Right cardiac atrium (tissue), 5 donors: Measurements from ENCODE around the gene FMN1. TPM values are rescaled to one million over a fixed set of nuclear protein-coding genes. Genes with fewer than 3 reads are reported as not detected.

Experiments
- ATAC-seq, 2 donors: fragments of 200-7000 bp; cut with Tn5 transposase; one replicate each; pipeline versions ENCODE4 v1.8.0 to v1.9.1; 2020; ENCODE audit warnings: moderate library complexity in 2 of 2, mild to moderate bottlenecking in 1 of 2
- DNase-seq, 3 donors: peaks; one replicate each; pipeline ENCODE4 v3.0.0-alpha.2; 2020
- H3K27ac ChIP-seq: one replicate; pipeline ENCODE4 v1.5.1; 2013; ENCODE audit warnings: mild to moderate bottlenecking, low read length, control low read depth, moderate library complexity
- H3K27me3 ChIP-seq: one replicate; pipeline ENCODE4 v1.6.1; 2013; ENCODE audit not compliant: control insufficient read depth, insufficient read depth
- H3K4me1 ChIP-seq: one replicate; pipeline ENCODE4 v1.6.1; 2013; ENCODE audit warnings: low read length; ENCODE audit not compliant: control insufficient read depth, insufficient read depth
- H3K4me3 ChIP-seq: one replicate; pipeline ENCODE4 v1.5.1; 2013; ENCODE audit warnings: low read length, control low read depth
- H3K9me3 ChIP-seq: one replicate; pipeline ENCODE4 v1.6.1; 2013; ENCODE audit warnings: low read length; ENCODE audit not compliant: control insufficient read depth
- WGBS: extraction: QIAGEN DNeasy Blood & Tissue Kit; methylation state at CpG from one replicate; pipeline ENCODE4 v1.1.7; 2013; 5-methylcytosine and 5-hydroxymethylcytosine counted together
- intact Hi-C, 4 donors: fragments of 100-400 bp; cut with DNase I; formaldehyde crosslinking; loops; one replicate each; pipeline versions ENCODE4 v1.11.0 to v1.14.0; 2022 to 2023
- polyA plus RNA-seq: library from polyadenylated mRNA; stranded (reverse); fragments of 200-250 nt; gene quantifications from one replicate; pipeline ENCODE4 v1.2.3, GENCODE V29; 2013
- total RNA-seq, 4 donors: library from RNA; stranded (reverse); fragmentation: NEBNext Ultra II Directional; extraction: Animal tissue kit (Norgen Biotek cat#: 25700); gene quantifications; one replicate each; pipeline ENCODE4 v1.2.1, GENCODE V29; 2021
- donor health status: healthy with polysubstance abuse.
- donor health status: DM: no; HTN: yes; CAD: no.
- donor health status: DM: no; HTN: no; CAD: no.
- donor health status: DM: no; HTN: yes; CAD: no; lungs with severe emphysema.
- donor health status: DM: yes; HTN: yes; CAD: no.

The FMN1 gene
- total and polyA plus RNA-seq, 5 donors: 0.63 to 8.5 (median 3.5) TPM

GRCh38 chr15:33119865-33120264, 74.6 kb downstream of the FMN1 start:
- 78% methylated on average over 4 of the region's 4 CpGs for WGBS
- intact Hi-C loops: no loop called here

GRCh38 chr15:33119273-33119672, 75.2 kb downstream of the FMN1 start:
- Histone ChIP-seq H3K27me3 (no peaks in the 10 kb centered on the region), H3K4me1 (no peaks in the 10 kb centered on the region), H3K4me3 (no peak overlapping the region), H3K9me3 (no peaks in the 10 kb centered on the region), H3K27ac (no peak overlapping the region)
- ATAC-seq (no peak), DNase-seq (no peak)
- intact Hi-C loops: no loop called here
- WGBS: 66% methylated on average over 6 of the region's 6 CpGs

More at GRCh38 chr15:33119865-33120264, 74.6 kb downstream of the FMN1 start:
- DNase-seq: no peak
- H3K4me1 ChIP-seq: no peaks in the 10 kb centered on the region
- no peak for ATAC-seq
- H3K27me3 ChIP-seq: no peaks in the 10 kb centered on the region
- H3K9me3 ChIP-seq: no peaks in the 10 kb centered on the region
- no peak overlapping the region for H3K27ac ChIP-seq
- H3K4me3 ChIP-seq: no peak overlapping the region

GRCh38 chr15:33116198-33116597, 78.3 kb downstream of the FMN1 start:
- no peak overlapping the region for H3K27ac ChIP-seq
- DNase-seq (peak in 2 of 3 donors; percentile 20 to 61), ATAC-seq (no peak)

GRCh38 chr15:33115191-33115861, 79.2 kb downstream of the FMN1 start:
- H3K4me3 ChIP-seq: no peak overlapping the region
- intact Hi-C loops: no loop called here
- DNase-seq: no peak
- H3K4me1 ChIP-seq: no peaks in the 10 kb centered on the region
- no peak overlapping the region for H3K27ac ChIP-seq
- no peaks in the 10 kb centered on the region for H3K9me3 ChIP-seq
- WGBS: 62% methylated on average over 4 of the region's 4 CpGs
- ATAC-seq: no peak
- no peaks in the 10 kb centered on the region for H3K27me3 ChIP-seq

More at GRCh38 chr15:33116198-33116597, 78.3 kb downstream of the FMN1 start:
- Histone ChIP-seq H3K27me3 (no peaks in the 10 kb centered on the region), H3K4me3 (no peak overlapping the region), H3K4me1 (no peaks in the 10 kb centered on the region), H3K9me3 (no peaks in the 10 kb centered on the region)
- intact Hi-C loops: no loop called here
- WGBS: 67% methylated on average over 8 of the region's 8 CpGs

- ATAC-seq: no peak
- Histone ChIP-seq H3K4me1 (no peaks in the 10 kb centered on the region), H3K9me3 (no peaks in the 10 kb centered on the region), H3K27me3 (no peaks in the 10 kb centered on the region), H3K4me3 (no peak overlapping the region), H3K27ac (no peak overlapping the region)
- 87% methylated on average over 8 of the region's 8 CpGs for WGBS
- DNase-seq: no peak
- intact Hi-C loops: no loop called here
These were observed 80.2 kb downstream of the FMN1 start for GRCh38 chr15:33114374-33114717.

GRCh38 chr15:33113666-33114373, 80.7 kb downstream of the FMN1 start:
- intact Hi-C loops: no loop called here
- no peak overlapping the region for H3K27ac ChIP-seq
- H3K4me3 ChIP-seq: no peak overlapping the region
- no peaks in the 10 kb centered on the region for H3K9me3 ChIP-seq
- WGBS: 78% methylated on average over 7 of the region's 7 CpGs
- DNase-seq (no peak), ATAC-seq (no peak)
- no peaks in the 10 kb centered on the region for H3K27me3 ChIP-seq
- H3K4me1 ChIP-seq: no peaks in the 10 kb centered on the region

GRCh38 chr15:33112541-33113105, 81.9 kb downstream of the FMN1 start:
- Histone ChIP-seq H3K4me1 (no peaks in the 10 kb centered on the region), H3K27me3 (no peaks in the 10 kb centered on the region), H3K9me3 (no peaks in the 10 kb centered on the region), H3K27ac (no peak overlapping the region), H3K4me3 (no peak overlapping the region)
- no peak for DNase-seq
- ATAC-seq: no peak
- intact Hi-C loops: no loop called here
- 65% methylated on average over 5 of the region's 5 CpGs for WGBS

GRCh38 chr15:33111041-33111451, 83.5 kb downstream of the FMN1 start:
- DNase-seq (no peak), ATAC-seq (no peak)
- H3K27ac ChIP-seq: no peak overlapping the region
- H3K4me1 ChIP-seq: no peaks in the 10 kb centered on the region
- H3K4me3 ChIP-seq: no peak overlapping the region
- WGBS: 29% methylated on average over 1 of the region's 1 CpG
- H3K9me3 ChIP-seq: no peaks in the 10 kb centered on the region
- H3K27me3 ChIP-seq: no peaks in the 10 kb centered on the region
- intact Hi-C loops: no loop called here

- no peak for ATAC-seq
These were observed 85.2 kb downstream of the FMN1 start for GRCh38 chr15:33109345-33109744.

GRCh38 chr15:33108518-33108917, 86.0 kb downstream of the FMN1 start:
- Histone ChIP-seq H3K4me1 (no peaks in the 10 kb centered on the region), H3K27me3 (no peaks in the 10 kb centered on the region), H3K27ac (no peak overlapping the region), H3K4me3 (no peak overlapping the region), H3K9me3 (no peaks in the 10 kb centered on the region)
- ATAC-seq (no peak), DNase-seq (no peak)
- intact Hi-C loops: no loop called here

More at GRCh38 chr15:33109345-33109744, 85.2 kb downstream of the FMN1 start:
- no peak overlapping the region for H3K27ac ChIP-seq
- no peaks in the 10 kb centered on the region for H3K4me1 ChIP-seq
- H3K27me3 ChIP-seq: no peaks in the 10 kb centered on the region
- WGBS: 94% methylated on average over 4 of the region's 4 CpGs
- no peaks in the 10 kb centered on the region for H3K9me3 ChIP-seq
- no peak overlapping the region for H3K4me3 ChIP-seq
- intact Hi-C loops: no loop called here
- no peak for DNase-seq

GRCh38 chr15:33107950-33108349, 86.6 kb downstream of the FMN1 start:
- no peaks in the 10 kb centered on the region for H3K27me3 ChIP-seq
- ATAC-seq (no peak), DNase-seq (no peak)
- H3K4me1 ChIP-seq: no peaks in the 10 kb centered on the region
- H3K9me3 ChIP-seq: no peaks in the 10 kb centered on the region
- 62% methylated on average over 2 of the region's 2 CpGs for WGBS
- no peak overlapping the region for H3K27ac ChIP-seq
- H3K4me3 ChIP-seq: no peak overlapping the region
- intact Hi-C loops: no loop called here
